ENCODE data around the gene UPK3BL1. TPM values are rescaled to one million over a fixed set of nuclear protein-coding genes. Genes with fewer than 3 reads are reported as not detected.
"Not testable (repeated sequence)": the region's sequence is repeated elsewhere in the genome, so short reads cannot be mapped to it uniquely, and the experiment has no call there.

Gene UPK3BL1
- total and polyA plus RNA-seq, 4 donors: 11.2 to 54.3 (median 22.7) TPM

- not testable (repeated sequence) for H3K4me1 ChIP-seq (ENCODE audit: control insufficient read depth in 5 of 5, insufficient read depth in 5 of 5, low read length in 5 of 5); H3K36me3 ChIP-seq (ENCODE audit: control insufficient read depth in 4 of 4, insufficient read depth in 4 of 4, low read length in 4 of 4); DNase-seq; H3K9me3 ChIP-seq (ENCODE audit: control insufficient read depth in 4 of 4, insufficient read depth in 3 of 4, low read length in 3 of 4); H3K4me3 ChIP-seq; H3K9ac ChIP-seq (ENCODE audit: insufficient read depth in 1 of 2, low read length in 2 of 2); H3K27me3 ChIP-seq (ENCODE audit: control insufficient read depth in 3 of 3, insufficient read depth in 3 of 3, low read length in 2 of 3); ATAC-seq (ENCODE audit: insufficient read depth, low FRiP score); H3K27ac ChIP-seq (ENCODE audit: low read depth in 1 of 2, low read length in 1 of 2)
- no CpG with 5 or more reads among the region's 9 CpGs for whole genome bisulfite sequencing, 2 donors
These were observed 31.0 kb upstream of the UPK3BL1 start for GRCh38 chr7:102673447-102674067.

GRCh38 chr7:102671956-102672307, 29.3 kb upstream of the UPK3BL1 start:
- not testable (repeated sequence) for DNase-seq; H3K36me3 ChIP-seq (ENCODE audit: control insufficient read depth in 4 of 4, insufficient read depth in 4 of 4, low read length in 4 of 4); H3K27ac ChIP-seq (ENCODE audit: low read depth in 1 of 2, low read length in 1 of 2); H3K4me3 ChIP-seq; H3K4me1 ChIP-seq (ENCODE audit: control insufficient read depth in 5 of 5, insufficient read depth in 5 of 5, low read length in 5 of 5); H3K9me3 ChIP-seq (ENCODE audit: control insufficient read depth in 4 of 4, insufficient read depth in 3 of 4, low read length in 3 of 4); H3K9ac ChIP-seq (ENCODE audit: insufficient read depth in 1 of 2, low read length in 2 of 2); ATAC-seq (ENCODE audit: insufficient read depth, low FRiP score); H3K27me3 ChIP-seq (ENCODE audit: control insufficient read depth in 3 of 3, insufficient read depth in 3 of 3, low read length in 2 of 3)
- no CpG with 5 or more reads among the region's 9 CpGs for WGBS, 2 donors

GRCh38 chr7:102671166-102671955, 28.8 kb upstream of the UPK3BL1 start, which contains the start of gene POLR2J2:
POLR2J2 (minus strand) TSS chr7:102671663; CDS start chr7:102671601, 62 bp downstream.
- not testable (repeated sequence) for H3K4me1 ChIP-seq (ENCODE audit: control insufficient read depth in 5 of 5, insufficient read depth in 5 of 5, low read length in 5 of 5); H3K9me3 ChIP-seq (ENCODE audit: control insufficient read depth in 4 of 4, insufficient read depth in 3 of 4, low read length in 3 of 4); H3K27ac ChIP-seq (ENCODE audit: low read depth in 1 of 2, low read length in 1 of 2); H3K36me3 ChIP-seq (ENCODE audit: control insufficient read depth in 4 of 4, insufficient read depth in 4 of 4, low read length in 4 of 4); H3K27me3 ChIP-seq (ENCODE audit: control insufficient read depth in 3 of 3, insufficient read depth in 3 of 3, low read length in 2 of 3); H3K9ac ChIP-seq (ENCODE audit: insufficient read depth in 1 of 2, low read length in 2 of 2)
- peak; percentile 81 for ATAC-seq (ENCODE audit: insufficient read depth, low FRiP score)
- 0% methylated on average over 7 to 43 of the region's 63 CpGs for WGBS, 2 donors
- H3K4me3 ChIP-seq: peak within 1 kb of the TSS; percentile 21
- DNase-seq: peak; percentile 19 to 94 (median 92)

GRCh38 chr7:102667523-102667922, 24.9 kb upstream of the UPK3BL1 start:
- not testable (repeated sequence) for ATAC-seq (ENCODE audit: insufficient read depth, low FRiP score); H3K9me3 ChIP-seq (ENCODE audit: control insufficient read depth in 4 of 4, insufficient read depth in 3 of 4, low read length in 3 of 4)

GRCh38 chr7:102666850-102667249, 24.3 kb upstream of the UPK3BL1 start:
- H3K27me3 ChIP-seq (ENCODE audit: control insufficient read depth in 3 of 3, insufficient read depth in 3 of 3, low read length in 2 of 3); ATAC-seq (ENCODE audit: insufficient read depth, low FRiP score); H3K9ac ChIP-seq (ENCODE audit: insufficient read depth in 1 of 2, low read length in 2 of 2); H3K36me3 ChIP-seq (ENCODE audit: control insufficient read depth in 4 of 4, insufficient read depth in 4 of 4, low read length in 4 of 4); DNase-seq; H3K4me1 ChIP-seq (ENCODE audit: control insufficient read depth in 5 of 5, insufficient read depth in 5 of 5, low read length in 5 of 5); H3K27ac ChIP-seq (ENCODE audit: low read depth in 1 of 2, low read length in 1 of 2); H3K4me3 ChIP-seq; H3K9me3 ChIP-seq (ENCODE audit: control insufficient read depth in 4 of 4, insufficient read depth in 3 of 4, low read length in 3 of 4): not testable (repeated sequence)
- no CpG with 5 or more reads among the region's 16 CpGs for WGBS, 2 donors

More at GRCh38 chr7:102667523-102667922, 24.9 kb upstream of the UPK3BL1 start:
- H3K27me3 ChIP-seq (ENCODE audit: control insufficient read depth in 3 of 3, insufficient read depth in 3 of 3, low read length in 2 of 3); DNase-seq; H3K4me3 ChIP-seq; H3K27ac ChIP-seq (ENCODE audit: low read depth in 1 of 2, low read length in 1 of 2); H3K36me3 ChIP-seq (ENCODE audit: control insufficient read depth in 4 of 4, insufficient read depth in 4 of 4, low read length in 4 of 4); H3K4me1 ChIP-seq (ENCODE audit: control insufficient read depth in 5 of 5, insufficient read depth in 5 of 5, low read length in 5 of 5); H3K9ac ChIP-seq (ENCODE audit: insufficient read depth in 1 of 2, low read length in 2 of 2): not testable (repeated sequence)
- 82% methylated on average over 9 of the region's 14 CpGs; no CpG with 5 or more reads in 1 of the 2 donors for WGBS, 2 donors

GRCh38 chr7:102664765-102665164, 22.2 kb upstream of the UPK3BL1 start:
- not testable (repeated sequence) for H3K9ac ChIP-seq (ENCODE audit: insufficient read depth in 1 of 2, low read length in 2 of 2); H3K4me1 ChIP-seq (ENCODE audit: control insufficient read depth in 5 of 5, insufficient read depth in 5 of 5, low read length in 5 of 5); ATAC-seq (ENCODE audit: insufficient read depth, low FRiP score); H3K27me3 ChIP-seq (ENCODE audit: control insufficient read depth in 3 of 3, insufficient read depth in 3 of 3, low read length in 2 of 3); H3K27ac ChIP-seq (ENCODE audit: low read depth in 1 of 2, low read length in 1 of 2); H3K4me3 ChIP-seq; H3K36me3 ChIP-seq (ENCODE audit: control insufficient read depth in 4 of 4, insufficient read depth in 4 of 4, low read length in 4 of 4); DNase-seq; H3K9me3 ChIP-seq (ENCODE audit: control insufficient read depth in 4 of 4, insufficient read depth in 3 of 4, low read length in 3 of 4)
- 75 to 79% methylated on average over 4 of the region's 11 CpGs for WGBS, 2 donors

GRCh38 chr7:102649924-102650323, 7.3 kb upstream of the UPK3BL1 start, which contains the start of gene SPDYE2B:
SPDYE2B (plus strand) TSS chr7:102650319; CDS start chr7:102652349, 2,030 bp downstream.
- WGBS, 2 donors: no CpG with 5 or more reads among the region's 4 CpGs
- not testable (repeated sequence) for H3K9ac ChIP-seq (ENCODE audit: insufficient read depth in 1 of 2, low read length in 2 of 2); H3K36me3 ChIP-seq (ENCODE audit: control insufficient read depth in 4 of 4, insufficient read depth in 4 of 4, low read length in 4 of 4); H3K27ac ChIP-seq (ENCODE audit: low read depth in 1 of 2, low read length in 1 of 2); H3K9me3 ChIP-seq (ENCODE audit: control insufficient read depth in 4 of 4, insufficient read depth in 3 of 4, low read length in 3 of 4); H3K4me1 ChIP-seq (ENCODE audit: control insufficient read depth in 5 of 5, insufficient read depth in 5 of 5, low read length in 5 of 5); H3K27me3 ChIP-seq (ENCODE audit: control insufficient read depth in 3 of 3, insufficient read depth in 3 of 3, low read length in 2 of 3); DNase-seq; H3K4me3 ChIP-seq; ATAC-seq (ENCODE audit: insufficient read depth, low FRiP score)

GRCh38 chr7:102647813-102648212, 5.2 kb upstream of the UPK3BL1 start:
- not testable (repeated sequence) for H3K9me3 ChIP-seq (ENCODE audit: control insufficient read depth in 4 of 4, insufficient read depth in 3 of 4, low read length in 3 of 4); H3K27ac ChIP-seq (ENCODE audit: low read depth in 1 of 2, low read length in 1 of 2); H3K9ac ChIP-seq (ENCODE audit: insufficient read depth in 1 of 2, low read length in 2 of 2); H3K4me3 ChIP-seq; H3K36me3 ChIP-seq (ENCODE audit: control insufficient read depth in 4 of 4, insufficient read depth in 4 of 4, low read length in 4 of 4); H3K27me3 ChIP-seq (ENCODE audit: control insufficient read depth in 3 of 3, insufficient read depth in 3 of 3, low read length in 2 of 3); DNase-seq; ATAC-seq (ENCODE audit: insufficient read depth, low FRiP score); H3K4me1 ChIP-seq (ENCODE audit: control insufficient read depth in 5 of 5, insufficient read depth in 5 of 5, low read length in 5 of 5)
- 97 to 99% methylated on average over 5 of the region's 7 CpGs for WGBS, 2 donors

Measured in lung (tissue), 10 donors.